PC-3 (cell line): ENCODE measurements around the gene NSMF.

Experiments used
- EZH2phosphoT487 ChIP-seq: fragments of 300-600 bp; sonication (generic); IDR thresholded peaks from 2 replicates; pipeline ENCODE4 v1.6.1; 2018; ENCODE audit warnings: mild to moderate bottlenecking, antibody characterized with exemption, low read length, borderline replicate concordance
- TF ChIP-seq, protein P1 (sequence below): fragments of 300-600 bp; sonication (generic); conservative IDR thresholded peaks from 2 replicates; pipeline ENCODE4 v1.5.1; 2017; ENCODE audit warnings: antibody characterized with exemption, low read depth, mild to moderate bottlenecking, low read length

DNA sequence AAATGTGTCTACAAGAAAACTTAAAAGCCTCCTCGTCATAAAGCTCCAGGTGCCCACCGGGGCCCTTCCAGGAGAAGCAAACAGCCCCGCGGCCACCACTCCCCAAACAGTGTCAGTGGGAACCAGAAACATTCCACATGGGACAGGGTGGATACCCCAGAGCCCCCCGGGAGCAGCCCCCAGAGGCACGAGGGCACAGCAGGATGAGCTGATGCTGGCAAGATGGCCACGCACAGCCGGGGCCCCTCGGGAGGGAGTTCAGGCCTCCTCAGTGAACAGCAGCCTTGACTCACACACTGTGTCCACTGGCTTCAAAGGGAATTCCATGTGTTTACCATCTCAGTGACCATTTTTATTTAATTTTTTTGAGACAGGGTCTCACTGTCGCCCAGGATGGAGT is 46.7 kb downstream of the NSMF start:
- TF ChIP-seq, protein P1, sequence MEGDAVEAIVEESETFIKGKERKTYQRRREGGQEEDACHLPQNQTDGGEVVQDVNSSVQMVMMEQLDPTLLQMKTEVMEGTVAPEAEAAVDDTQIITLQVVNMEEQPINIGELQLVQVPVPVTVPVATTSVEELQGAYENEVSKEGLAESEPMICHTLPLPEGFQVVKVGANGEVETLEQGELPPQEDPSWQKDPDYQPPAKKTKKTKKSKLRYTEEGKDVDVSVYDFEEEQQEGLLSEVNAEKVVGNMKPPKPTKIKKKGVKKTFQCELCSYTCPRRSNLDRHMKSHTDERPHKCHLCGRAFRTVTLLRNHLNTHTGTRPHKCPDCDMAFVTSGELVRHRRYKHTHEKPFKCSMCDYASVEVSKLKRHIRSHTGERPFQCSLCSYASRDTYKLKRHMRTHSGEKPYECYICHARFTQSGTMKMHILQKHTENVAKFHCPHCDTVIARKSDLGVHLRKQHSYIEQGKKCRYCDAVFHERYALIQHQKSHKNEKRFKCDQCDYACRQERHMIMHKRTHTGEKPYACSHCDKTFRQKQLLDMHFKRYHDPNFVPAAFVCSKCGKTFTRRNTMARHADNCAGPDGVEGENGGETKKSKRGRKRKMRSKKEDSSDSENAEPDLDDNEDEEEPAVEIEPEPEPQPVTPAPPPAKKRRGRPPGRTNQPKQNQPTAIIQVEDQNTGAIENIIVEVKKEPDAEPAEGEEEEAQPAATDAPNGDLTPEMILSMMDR = no peak
- TF ChIP-seq EZH2phosphoT487 = no peak
